ENCODE results near the gene CLCN3.
A peak's percentile ranks its signal among the peaks of the same experiment; 100 is the strongest.
"Not testable (repeated sequence)": the region's sequence is repeated elsewhere in the genome, so short reads cannot be mapped to it uniquely, and the experiment has no call there.

CLCN3 gene

GRCh38 chr4:169619958-169620879, at the start of gene CLCN3:
CLCN3 (plus strand) TSS chr4:169620578; CDS start chr4:169635929, 15,351 bp downstream.
- DNase-seq (ENCODE audit: low spot score) = peak; percentile 90

GRCh38 chr4:169571012-169571411, 49.4 kb upstream of the CLCN3 start:
- DNase-seq (ENCODE audit: low spot score) = not testable (repeated sequence)

- DNase-seq (ENCODE audit: low spot score) = no peak
Measured at GRCh38 chr4:169571435-169571834, 48.9 kb upstream of the CLCN3 start.

GRCh38 chr4:169573889-169574288, 46.5 kb upstream of the CLCN3 start:
- no peak for DNase-seq (ENCODE audit: low spot score)

GRCh38 chr4:169582203-169582602, 38.2 kb upstream of the CLCN3 start:
- no peak for DNase-seq (ENCODE audit: low spot score)

- no peak for DNase-seq (ENCODE audit: low spot score)
Measured at GRCh38 chr4:169582706-169583105, 37.7 kb upstream of the CLCN3 start.

- DNase-seq (ENCODE audit: low spot score) = no peak
Measured at GRCh38 chr4:169583563-169583962, 36.8 kb upstream of the CLCN3 start.

GRCh38 chr4:169593050-169593560, 27.3 kb upstream of the CLCN3 start:
- no peak for DNase-seq (ENCODE audit: low spot score)

- no peak for DNase-seq (ENCODE audit: low spot score)
Measured at GRCh38 chr4:169594560-169595195, 25.7 kb upstream of the CLCN3 start.

- no peak for DNase-seq (ENCODE audit: low spot score)
Measured at GRCh38 chr4:169601016-169601771, 19.2 kb upstream of the CLCN3 start.

- no peak for DNase-seq (ENCODE audit: low spot score)
Measured at GRCh38 chr4:169603312-169603711, 17.1 kb upstream of the CLCN3 start.

- no peak for DNase-seq (ENCODE audit: low spot score)
Measured at GRCh38 chr4:169604131-169604900, 16.1 kb upstream of the CLCN3 start.

GRCh38 chr4:169604903-169605331, 15.5 kb upstream of the CLCN3 start:
- DNase-seq (ENCODE audit: low spot score) = no peak

GRCh38 chr4:169611157-169611556, 9.2 kb upstream of the CLCN3 start:
- DNase-seq (ENCODE audit: low spot score) = no peak

- DNase-seq (ENCODE audit: low spot score) = peak; percentile 86
Measured at GRCh38 chr4:169611991-169612870, 8.1 kb upstream of the CLCN3 start, which contains the start of gene NEK1. NEK1 (minus strand) TSS chr4:169612583; CDS start chr4:169602630, 9,953 bp downstream.

- DNase-seq (ENCODE audit: low spot score) = peak; percentile 69
Measured at GRCh38 chr4:169612871-169613859, 7.2 kb upstream of the CLCN3 start.

- no peak for DNase-seq (ENCODE audit: low spot score)
Measured at GRCh38 chr4:169615467-169616106, 4.8 kb upstream of the CLCN3 start.

- DNase-seq (ENCODE audit: low spot score) = no peak
Measured at GRCh38 chr4:169616846-169617245, 3.5 kb upstream of the CLCN3 start.

- no peak for DNase-seq (ENCODE audit: low spot score)
Measured at GRCh38 chr4:169617306-169617705, 3.1 kb upstream of the CLCN3 start.
